RCC 7860 (cell line): Measurements from ENCODE around the gene RASSF8.

Experiments
- DNase-seq: peaks from one replicate; pipeline ENCODE4 v3.0.0-alpha.2; 2015; ENCODE audit warnings: low spot score
- FAIRE-seq: peaks from 2 replicates; lab custom pipeline; 2012; peaks lifted over from hg19 to GRCh38; lab: Jason Lieb, UNC

The RASSF8 gene, protein sequence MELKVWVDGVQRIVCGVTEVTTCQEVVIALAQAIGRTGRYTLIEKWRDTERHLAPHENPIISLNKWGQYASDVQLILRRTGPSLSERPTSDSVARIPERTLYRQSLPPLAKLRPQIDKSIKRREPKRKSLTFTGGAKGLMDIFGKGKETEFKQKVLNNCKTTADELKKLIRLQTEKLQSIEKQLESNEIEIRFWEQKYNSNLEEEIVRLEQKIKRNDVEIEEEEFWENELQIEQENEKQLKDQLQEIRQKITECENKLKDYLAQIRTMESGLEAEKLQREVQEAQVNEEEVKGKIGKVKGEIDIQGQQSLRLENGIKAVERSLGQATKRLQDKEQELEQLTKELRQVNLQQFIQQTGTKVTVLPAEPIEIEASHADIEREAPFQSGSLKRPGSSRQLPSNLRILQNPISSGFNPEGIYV

DNA sequence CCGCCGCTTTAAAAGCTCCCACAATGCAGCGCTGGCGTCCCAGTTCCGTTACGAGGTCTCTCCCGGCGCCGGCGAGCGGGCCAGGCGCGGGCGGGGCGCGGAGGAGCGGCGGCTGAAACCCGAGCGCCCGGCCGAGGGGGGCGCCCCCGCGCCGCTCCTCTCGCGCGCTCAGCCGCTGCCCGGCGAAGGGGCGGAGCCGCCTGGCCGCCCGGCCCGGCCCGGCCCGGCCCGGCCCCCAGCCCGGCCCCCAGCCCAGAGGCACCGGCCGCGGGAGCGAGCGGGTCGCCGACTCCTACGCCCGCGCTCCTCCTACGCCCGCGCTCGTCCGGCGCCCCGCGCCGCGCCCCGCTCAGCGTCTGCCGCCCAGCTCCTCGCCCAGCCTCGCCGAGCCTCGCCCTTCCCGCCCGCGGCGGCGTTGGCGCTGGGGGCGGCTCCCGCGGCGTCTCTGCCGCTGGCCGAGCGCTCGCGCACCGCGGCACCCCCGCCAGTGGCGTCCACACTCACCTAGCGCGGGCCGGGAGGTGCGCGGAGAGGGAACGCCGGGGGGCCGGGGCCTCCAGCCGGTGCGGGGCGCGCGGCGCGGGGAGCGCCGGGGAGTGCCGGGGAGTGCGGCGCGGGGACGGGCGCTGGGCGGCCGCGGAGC, at the start of gene RASSF8:
Gene RASSF8 (plus strand): TSS at position 255 of the 643 bp plus-strand sequence. CDS start 96,662 bp downstream, outside the sequence.
- peak; percentile 46 for DNase-seq
- FAIRE-seq: no peak

DNA sequence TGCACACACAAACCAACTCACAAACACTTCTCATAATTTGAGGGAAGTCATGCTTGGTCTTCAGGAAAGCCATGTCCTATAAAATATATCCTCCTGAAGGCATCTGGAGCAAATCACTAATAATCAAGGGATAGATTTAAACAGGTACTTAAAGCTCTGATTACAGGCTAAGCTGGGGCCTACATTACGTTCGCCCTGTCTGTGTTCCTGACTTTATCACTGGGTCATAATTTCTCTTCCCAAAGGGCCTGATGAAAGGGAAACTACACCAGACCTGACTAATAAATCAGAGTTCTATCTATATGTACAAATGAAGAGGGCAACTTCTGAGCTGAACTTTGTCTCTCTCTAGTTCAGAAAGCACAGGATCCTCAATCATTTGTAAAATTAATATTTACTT, 43.9 kb upstream of the RASSF8 start:
- FAIRE-seq (no peak), DNase-seq (no peak)

DNA sequence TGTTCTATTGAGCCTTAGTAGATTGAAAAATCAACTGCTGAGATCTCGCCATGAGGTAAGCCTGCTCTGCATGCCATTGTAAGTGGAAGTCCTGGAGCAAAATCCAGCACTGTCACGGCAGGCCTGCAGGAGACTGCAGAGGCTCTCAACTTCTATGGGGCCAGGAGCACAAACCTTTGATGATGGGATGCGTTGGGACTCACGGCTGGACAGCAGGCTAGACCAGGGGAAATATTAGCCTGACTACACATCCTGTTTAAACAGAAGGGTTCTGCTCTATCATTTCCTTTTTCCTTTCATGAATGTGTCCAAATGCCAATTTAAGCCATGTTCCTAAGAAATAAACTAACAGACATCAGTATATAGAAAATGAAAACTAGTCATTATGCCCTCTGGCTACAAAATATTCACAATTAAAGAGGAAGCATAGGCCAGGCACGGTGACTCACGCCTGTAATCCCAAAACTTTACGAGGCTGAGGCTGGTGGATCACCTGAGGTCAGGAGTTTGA, 33.9 kb upstream of the RASSF8 start:
- no peak for FAIRE-seq
- DNase-seq: no peak

DNA sequence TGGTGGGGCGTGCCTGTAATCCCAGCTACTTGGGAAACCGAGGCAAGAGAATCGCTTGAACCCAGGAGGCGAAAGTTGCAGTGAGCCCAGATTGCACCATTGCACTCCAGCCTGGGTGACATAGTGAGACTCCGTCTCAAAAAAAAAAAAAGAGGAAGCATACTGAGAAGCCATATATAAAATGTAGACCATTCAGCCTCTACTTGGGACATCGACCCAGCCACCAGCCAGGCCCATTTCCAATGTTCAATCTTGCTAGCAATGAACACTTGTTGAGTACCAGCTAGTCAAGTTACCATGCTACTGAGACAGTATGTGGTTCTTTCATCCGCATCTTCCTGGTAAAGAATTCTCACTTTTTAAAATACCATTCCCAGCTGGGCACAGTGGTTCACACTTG, 33.4 kb upstream of the RASSF8 start:
- no peak for DNase-seq
- no peak for FAIRE-seq

DNA sequence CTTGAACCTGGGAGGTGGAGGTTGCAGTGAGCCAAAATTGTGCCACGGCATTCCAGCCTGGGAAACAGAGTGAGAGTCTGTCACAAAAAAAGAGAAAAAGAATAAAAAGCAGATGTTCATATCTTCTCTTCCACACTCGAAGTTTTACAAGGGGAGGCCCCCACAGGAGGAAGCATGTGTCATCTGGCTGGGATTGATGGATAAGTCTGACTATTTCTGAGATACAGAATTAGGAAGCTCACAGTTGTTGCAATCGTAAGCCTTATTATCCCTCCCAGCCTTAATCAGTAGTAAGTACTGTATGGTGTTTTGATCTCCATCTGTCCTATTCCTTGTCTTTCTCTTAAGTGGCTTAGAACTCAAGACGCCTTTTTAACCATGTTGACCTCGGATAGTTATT, 31.9 kb upstream of the RASSF8 start:
- DNase-seq: no peak
- no peak for FAIRE-seq

DNA sequence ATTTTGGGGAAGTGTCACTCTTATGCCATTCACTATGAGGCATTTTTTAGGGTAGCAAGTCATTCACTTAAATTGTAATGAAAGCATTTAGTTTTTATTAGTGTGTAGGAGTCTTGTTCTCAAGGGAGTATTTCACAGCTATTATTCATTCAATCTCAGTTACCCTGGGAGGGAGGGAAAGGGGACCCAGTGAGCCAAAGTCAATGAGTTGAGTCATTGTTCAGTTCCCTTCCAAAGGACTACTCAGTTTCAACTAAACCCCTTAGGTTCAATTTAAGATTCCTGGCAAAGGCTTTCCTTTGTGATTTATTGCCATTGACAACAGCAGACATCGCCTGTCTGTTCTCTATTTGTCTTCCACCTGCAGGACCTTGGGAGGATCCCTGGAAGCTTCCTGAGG, 29.3 kb upstream of the RASSF8 start:
- FAIRE-seq (no peak), DNase-seq (no peak)

DNA sequence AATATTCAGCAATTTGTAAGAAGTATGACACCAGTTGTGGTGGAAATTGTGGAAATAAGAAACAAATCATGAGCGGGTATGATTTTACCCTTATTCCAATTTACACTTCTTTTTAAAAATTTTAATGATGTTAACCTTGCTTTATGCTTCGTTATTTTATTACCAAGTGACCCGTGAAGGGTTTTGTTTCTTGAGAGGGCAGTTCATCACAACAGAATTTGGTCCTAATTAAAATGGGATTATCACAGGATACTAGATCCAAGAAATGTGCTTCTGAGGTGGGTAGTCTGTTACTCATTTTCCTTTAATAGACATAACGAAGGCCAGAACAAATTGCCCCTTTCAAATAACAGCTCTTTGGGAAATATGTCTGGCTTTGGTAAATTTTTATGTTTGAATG, 25.5 kb upstream of the RASSF8 start:
- FAIRE-seq: no peak
- no peak for DNase-seq

DNA sequence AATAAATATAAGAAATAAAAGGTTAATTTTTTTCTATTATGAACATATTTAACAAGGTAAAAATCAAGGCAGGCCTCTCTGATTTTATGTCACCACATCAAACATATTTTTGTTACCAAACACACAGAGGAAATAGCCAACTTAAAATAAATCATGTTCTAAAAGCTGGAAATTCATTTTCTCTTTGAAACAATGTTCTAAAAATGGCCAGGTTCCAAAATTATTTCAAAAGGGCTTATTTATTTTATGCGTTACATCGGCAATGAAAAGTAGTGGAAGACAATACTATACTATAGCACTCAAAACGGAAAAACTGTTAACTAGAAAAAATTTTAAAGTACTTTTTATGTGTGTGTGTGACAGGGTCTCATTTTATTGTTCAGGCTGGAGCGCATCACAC, 24.0 kb upstream of the RASSF8 start:
- no peak for FAIRE-seq
- DNase-seq: no peak

DNA sequence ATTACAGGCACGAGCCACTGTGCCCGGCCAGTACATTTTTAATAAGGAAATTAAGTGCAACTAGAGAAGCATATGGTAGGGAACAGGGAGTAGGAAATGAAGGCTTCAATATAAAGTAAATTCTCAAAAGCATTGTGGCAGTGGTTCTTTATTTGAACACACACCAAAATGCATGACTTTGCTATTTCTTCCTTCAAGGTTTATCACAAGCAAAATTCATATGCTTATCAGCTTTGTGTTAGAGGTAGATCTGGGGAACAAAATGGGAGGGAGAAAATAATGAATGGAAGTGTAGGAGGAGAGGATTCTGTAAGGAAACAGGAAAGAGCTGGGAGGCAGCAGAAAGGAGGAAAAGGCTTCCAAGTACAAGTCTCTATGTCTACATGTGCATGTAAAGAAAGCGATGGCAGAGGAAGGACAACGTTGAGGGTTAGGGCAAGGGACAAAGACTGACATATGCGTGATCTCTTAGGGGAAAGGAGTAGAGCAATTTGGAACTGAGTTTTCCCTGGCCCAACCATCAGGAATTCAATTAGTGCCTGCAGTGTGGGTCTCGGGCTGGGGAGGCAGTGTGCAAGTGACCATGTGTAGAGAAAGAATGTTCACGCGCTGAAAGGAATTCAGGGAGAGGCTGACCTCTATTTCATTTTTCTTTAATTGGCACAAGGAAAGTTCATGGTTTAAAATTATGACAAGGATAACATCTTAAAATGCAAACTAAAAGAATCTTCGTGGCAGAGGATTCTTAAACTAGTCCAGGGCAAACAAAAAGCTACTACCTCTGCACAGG, 22.9 kb upstream of the RASSF8 start:
- DNase-seq: no peak
- no peak for FAIRE-seq

DNA sequence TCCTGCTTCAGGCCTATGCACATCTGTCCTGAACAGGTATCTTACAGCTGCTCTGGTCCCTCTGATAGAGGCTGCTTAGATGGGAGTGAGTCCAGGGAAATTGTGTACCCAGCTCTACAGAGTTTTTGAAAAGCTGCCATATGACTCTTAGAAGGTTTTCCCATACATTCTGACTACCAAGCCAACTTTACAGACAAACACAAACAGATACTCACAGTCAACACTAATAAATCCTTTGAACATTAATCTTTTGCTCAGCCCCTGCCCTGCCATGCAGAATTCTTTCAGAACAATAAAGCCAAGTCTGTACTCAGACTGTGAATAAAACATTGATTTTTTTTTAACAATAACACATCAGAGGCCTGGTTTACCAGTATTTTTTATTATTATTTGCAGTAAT, 21.4 kb upstream of the RASSF8 start:
- no peak for DNase-seq
- FAIRE-seq: no peak

DNA sequence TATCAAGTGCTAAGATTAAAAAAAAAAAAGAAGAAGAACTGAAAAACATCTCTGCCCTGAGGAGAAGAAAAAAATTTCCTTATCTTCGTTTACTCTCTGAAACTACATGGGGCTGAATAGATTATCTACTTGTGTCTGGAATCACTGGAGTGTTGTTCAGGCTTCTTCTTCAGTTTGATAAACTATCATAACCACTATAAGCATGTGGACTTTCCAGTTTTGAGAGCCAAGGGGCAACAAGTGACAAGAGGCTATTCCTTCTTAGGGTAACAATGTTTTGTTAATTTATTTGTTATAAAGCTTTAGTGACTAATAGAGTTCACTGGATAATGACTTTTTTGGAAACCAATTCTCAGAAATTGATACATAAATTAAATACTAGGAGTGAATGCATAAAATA, 19.9 kb upstream of the RASSF8 start:
- FAIRE-seq: no peak
- no peak for DNase-seq

DNA sequence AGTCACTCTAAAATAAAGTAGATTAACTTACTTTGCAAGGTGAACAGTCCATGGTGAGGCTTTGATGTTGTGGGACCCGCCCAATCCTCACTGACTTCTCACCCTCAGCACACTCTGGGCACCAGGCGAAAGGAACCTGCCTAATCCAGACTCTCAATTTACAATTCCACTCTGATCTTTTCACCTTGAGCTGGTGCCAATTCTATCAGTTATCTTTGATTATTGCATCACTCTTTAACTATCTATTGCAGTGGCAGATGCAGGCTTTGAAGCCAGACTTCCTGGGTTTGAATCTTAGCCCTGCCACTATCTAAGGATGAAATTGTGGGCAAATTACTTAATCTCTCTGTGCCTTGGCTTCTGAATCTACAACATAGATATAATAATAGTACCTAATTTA, 18.9 kb upstream of the RASSF8 start:
- FAIRE-seq (no peak), DNase-seq (no peak)

DNA sequence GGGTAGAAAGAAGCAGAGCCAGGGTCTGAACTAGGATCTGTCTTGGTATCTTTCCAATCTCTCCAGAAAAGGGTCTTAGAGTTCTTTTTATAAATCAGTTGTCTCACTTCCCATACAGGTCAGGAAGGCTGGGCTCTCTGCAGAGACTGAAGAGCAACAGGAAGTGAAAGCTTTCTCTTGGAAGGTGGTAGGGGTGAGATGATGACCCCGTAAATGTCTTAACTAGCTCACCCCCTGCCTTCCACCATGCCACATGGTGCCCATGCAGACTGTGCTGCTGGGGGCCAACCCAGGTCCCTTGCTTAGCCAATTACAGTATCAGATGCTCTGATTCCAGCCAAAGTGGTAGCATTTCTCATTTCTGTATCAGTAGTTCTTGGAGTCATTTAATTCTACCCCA, 17.6 kb upstream of the RASSF8 start:
- FAIRE-seq (no peak), DNase-seq (no peak)

DNA sequence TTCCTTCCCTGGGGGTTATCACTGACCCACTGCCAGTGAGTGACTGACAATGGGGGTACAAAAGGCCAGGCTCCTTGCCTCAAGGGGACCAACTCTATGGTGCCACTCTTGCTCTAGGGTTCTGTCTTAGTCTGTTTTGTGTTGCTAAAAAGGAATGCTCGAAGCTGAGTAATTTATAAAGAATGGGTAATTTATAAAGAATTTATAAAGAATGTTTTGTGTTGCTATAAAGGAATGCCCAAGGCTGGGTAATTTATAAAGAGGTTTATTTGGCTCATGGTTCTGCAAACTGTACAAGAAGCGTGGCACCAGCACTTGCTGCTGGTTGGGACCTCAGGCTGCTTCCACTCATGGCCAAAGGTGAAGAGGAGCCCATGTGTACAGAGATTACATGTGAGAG, 15.8 kb upstream of the RASSF8 start:
- FAIRE-seq (no peak), DNase-seq (no peak)

DNA sequence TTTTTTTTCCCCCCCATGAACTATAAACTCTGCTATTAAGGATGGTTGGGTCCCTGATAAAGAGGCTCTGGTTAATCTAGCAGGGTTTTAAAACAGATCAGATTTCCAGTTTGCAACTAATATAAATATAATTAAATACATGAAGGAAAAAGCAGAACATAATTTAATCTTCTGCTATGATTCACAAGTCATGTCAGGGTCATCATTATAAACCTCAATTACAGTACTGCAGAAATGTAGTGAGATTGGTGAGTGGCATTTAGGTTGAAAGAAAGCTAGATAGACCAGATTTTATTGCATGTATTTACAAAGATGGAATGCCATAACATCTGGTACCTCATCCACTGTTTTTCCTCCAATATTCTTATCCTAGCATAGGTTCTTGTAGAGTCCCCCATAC, 14.5 kb upstream of the RASSF8 start:
- FAIRE-seq: no peak
- DNase-seq: no peak

DNA sequence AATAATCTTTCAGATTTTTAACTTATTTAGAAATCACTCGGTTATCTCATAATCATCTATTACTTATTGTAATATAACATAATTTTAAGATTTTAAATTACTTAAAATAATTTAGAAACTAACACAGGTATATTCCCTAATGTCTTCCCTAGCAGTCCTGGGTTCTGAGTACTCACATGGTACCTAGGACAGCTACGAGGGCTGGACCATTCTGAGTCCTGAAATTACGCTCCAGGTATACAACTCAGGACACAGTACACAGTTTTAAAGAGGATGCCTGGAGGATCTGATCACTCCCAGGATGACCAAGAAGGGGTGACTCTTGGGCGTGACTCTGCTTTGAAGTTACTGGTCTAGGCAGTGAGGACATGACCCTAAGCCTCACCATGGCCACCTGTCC, 9.1 kb upstream of the RASSF8 start:
- FAIRE-seq: no peak

DNA sequence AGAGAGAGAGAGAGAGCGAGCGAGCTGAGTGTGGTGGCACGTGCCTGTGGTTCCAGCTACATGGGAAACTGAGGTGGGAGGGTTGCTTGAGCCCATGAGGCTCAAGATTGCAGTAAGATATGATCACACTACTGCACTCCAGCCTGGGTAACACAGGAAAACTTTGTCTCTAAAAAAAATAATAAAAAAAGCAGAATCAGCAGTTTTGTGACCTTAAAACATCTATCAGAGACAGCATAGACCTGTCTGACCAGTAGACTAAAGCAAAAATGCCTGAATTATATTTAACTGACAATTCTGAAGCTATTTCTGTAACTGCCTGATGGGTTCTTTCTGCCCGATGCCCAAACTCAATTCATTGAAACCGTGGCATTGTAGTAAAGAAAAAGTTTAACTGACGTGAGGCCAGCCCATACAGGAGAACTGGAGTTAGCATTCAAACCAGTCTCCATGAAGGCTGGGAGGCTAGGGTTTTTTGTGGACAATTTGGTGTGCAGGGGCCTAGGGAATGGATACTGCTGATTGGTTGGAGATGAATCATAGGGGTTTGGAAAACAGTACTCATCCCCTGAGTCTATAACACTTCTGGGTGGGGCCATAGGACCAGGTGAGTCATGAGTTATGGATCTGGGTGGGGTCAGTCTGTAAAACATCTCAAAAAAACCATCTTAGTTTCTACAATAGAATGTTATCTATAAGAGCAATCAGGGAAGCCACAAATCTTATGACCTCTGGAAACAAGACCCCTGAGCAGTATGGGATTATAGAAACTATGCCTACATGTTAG, 8.0 kb upstream of the RASSF8 start:
- DNase-seq: no peak
- FAIRE-seq: no peak

More for the DNA sequence above, 9.1 kb upstream of the RASSF8 start:
- no peak for DNase-seq

DNA sequence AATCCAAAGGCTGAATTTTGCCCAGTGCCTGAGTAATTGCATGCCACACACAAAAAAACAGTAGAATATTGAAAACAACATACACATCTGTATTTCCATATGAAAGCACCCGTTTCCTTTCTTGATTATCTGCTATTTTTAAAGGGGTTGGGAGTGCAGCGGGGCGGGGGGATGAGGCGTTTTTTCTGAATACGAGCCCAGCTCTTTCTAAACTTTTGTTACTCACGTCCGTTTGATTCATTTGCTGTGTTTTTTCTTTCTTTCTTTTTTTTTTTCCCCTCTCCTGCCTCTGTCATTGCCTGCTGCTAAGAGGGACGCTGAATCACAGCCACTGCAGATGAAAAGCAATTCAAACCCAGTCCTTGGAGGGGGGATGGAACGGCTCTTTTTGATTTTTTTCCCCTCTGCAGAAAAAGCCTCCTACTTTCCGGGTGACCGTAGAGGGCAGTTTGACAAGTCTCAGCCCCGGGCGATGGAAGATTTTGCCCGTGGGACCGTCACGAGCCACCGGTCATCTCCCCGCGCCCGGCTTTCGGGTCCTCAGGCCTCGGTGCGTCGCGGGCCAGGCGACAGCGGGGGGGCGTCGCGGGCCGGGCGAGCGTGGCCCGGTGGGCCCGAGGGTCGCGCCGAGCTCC, 572 bp upstream of the RASSF8 start:
- FAIRE-seq (peak; percentile 27), DNase-seq (peak; percentile 54)

DNA sequence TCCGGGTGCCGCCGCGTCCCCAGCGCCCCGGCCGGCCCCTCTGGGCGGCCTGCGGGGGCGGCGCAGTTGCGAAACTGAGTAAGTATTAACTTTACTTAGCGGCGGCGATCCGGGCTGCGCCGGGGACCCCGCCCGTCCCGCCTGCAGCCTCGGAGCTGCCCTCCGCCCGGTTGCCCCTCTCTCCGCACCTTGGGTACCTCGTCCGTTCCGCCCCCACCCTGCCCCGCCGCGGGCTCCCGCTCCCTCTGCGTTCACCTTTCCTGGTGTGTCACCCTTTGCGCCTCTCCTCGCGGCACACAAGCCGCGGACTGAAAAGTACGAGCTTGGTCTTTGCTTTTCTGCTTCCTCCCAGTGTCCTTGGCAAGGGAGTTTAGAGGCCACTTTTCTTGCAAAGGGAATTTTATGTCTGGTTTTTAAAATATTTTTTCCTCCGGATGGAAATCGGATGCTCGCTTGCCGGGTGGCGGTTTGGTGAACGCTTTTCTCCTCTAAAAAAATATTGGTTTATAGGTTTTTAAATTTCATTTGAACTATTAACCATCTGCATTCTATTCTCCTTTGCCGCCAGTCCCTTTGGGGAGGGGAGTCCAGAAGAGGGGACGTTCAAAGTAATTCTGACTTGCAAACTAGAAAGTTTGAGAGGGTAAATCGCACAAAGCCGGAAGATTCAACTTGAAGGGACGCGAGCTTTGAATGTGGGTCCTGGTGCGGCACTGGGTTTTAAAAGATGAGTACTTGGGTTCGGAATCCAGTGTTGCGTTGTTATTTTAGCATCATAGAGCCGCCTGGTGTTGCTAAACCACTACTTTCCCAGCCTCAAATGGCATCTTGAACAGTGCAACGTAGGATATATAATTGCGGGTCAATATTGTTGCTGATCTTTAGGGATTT, 834 bp downstream of the RASSF8 start:
- FAIRE-seq (no peak), DNase-seq (peak; percentile 44)
